ENCODE data around the gene BATF3. TPM values are rescaled to one million over a fixed set of nuclear protein-coding genes. Genes with fewer than 3 reads are reported as not detected.

The BATF3 gene, protein sequence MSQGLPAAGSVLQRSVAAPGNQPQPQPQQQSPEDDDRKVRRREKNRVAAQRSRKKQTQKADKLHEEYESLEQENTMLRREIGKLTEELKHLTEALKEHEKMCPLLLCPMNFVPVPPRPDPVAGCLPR
- 1 to 10 TPM in 1 of 4 donors, under 1 TPM in 2, not detected in 1; 0.74 to 2.1 (median 0.84) TPM for total RNA-seq

DNA sequence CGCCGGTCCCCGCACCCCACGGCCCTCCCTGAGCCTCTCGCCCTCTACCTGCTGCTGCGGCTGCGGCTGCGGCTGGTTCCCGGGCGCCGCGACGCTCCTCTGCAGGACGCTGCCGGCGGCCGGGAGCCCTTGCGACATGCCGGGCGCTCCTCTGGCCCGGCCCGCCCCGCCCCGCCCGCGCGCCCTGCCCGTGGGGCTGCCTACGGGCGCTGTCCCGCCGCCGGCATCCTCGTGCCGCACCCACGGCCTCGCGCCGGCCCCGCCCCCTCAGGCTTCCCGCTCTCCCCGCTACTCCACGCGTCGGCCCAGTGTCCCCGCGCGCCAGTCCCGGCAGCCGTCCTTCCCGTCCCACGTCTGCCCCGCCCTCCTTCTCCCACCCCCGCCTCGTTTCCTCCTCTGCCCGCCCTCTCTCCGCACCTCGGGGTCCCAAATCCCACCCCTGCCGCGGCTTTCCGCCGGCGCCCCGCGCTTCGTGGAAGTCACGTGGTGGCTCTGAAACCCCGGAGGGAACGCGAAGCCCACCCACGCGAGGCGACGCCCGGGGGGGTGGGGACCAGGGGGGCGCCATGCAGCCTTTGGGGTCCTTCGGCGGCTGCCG, at the start of gene BATF3:
TSS of gene BATF3 (minus strand) at position 216 of the 598 bp plus-strand sequence. CDS start at position 138, 78 bp downstream.
- TF ChIP-seq POLR2A (IDR thresholded peaks at IDR 0.05): no peak
- TF ChIP-seq, protein P1, sequence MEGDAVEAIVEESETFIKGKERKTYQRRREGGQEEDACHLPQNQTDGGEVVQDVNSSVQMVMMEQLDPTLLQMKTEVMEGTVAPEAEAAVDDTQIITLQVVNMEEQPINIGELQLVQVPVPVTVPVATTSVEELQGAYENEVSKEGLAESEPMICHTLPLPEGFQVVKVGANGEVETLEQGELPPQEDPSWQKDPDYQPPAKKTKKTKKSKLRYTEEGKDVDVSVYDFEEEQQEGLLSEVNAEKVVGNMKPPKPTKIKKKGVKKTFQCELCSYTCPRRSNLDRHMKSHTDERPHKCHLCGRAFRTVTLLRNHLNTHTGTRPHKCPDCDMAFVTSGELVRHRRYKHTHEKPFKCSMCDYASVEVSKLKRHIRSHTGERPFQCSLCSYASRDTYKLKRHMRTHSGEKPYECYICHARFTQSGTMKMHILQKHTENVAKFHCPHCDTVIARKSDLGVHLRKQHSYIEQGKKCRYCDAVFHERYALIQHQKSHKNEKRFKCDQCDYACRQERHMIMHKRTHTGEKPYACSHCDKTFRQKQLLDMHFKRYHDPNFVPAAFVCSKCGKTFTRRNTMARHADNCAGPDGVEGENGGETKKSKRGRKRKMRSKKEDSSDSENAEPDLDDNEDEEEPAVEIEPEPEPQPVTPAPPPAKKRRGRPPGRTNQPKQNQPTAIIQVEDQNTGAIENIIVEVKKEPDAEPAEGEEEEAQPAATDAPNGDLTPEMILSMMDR (IDR thresholded peaks at IDR 0.05): no peak
- DNase-seq (ENCODE audit: low spot score in 2 of 2): peak; percentile 18 to 87
- intact Hi-C loops (cut with DNase I; ENCODE audit: low total_unique reads): no loop called here
- 1% methylated on average over 25 to 35 of the region's 79 CpGs for WGBS, 2 donors
- peak within 1 kb of the TSS; percentile 34 for H3K4me3 ChIP-seq (ENCODE audit: low read depth, poor library complexity, severe bottlenecking)

DNA sequence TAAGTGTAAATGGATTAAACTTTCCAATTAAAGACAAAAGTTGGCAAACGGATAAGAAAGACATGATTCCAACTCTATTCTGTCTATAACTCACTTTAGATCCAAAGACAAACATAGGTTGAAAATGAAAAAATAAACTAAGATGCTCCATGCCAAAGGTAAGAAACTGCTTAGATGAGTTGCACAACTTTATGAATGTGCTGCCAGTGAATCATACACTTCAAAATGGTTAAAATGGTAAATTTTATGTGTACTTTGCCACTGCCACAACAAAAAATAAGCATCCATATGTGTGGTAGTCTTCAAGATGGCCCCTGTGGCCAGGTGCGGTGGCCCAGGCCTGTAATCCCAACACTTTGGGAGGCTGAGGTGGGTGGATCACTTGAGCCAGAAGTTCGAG, 46.9 kb upstream of the BATF3 start:
- intact Hi-C loops (cut with DNase I; ENCODE audit: low total_unique reads): no loop called here
- 97 to 99% methylated on average over 3 of the region's 3 CpGs for WGBS, 2 donors
- TF ChIP-seq, protein P1 (IDR thresholded peaks at IDR 0.05): no peak
- no peak for TF ChIP-seq POLR2A (IDR thresholded peaks at IDR 0.05)
- no peak for DNase-seq (ENCODE audit: low spot score in 2 of 2)
- H3K4me3 ChIP-seq (ENCODE audit: low read depth, poor library complexity, severe bottlenecking): no peak overlapping the region

DNA sequence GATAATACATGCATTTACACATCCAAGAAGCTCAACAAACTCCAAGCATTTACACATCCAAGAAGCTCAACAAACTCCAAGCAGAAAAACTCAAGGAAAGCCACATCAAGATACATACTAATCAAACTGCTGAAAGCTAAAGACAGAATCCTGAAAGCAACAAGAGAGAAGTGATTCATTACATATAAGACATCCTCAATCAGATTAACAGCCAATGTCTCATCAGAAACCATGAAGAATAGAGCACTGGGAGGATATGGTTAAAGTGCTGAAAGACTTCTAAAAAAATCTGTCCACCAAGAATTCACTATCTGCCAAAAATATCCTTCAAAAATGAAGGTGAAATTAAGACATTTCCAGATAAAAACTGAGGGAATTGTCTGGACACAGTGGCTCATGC, 45.7 kb upstream of the BATF3 start:
- H3K4me3 ChIP-seq (ENCODE audit: low read depth, poor library complexity, severe bottlenecking): no peak overlapping the region
- no peak for DNase-seq (ENCODE audit: low spot score in 2 of 2)
- intact Hi-C loops (cut with DNase I; ENCODE audit: low total_unique reads): no loop called here
- TF ChIP-seq, protein P1 (IDR thresholded peaks at IDR 0.05): no peak
- no peak for TF ChIP-seq POLR2A (IDR thresholded peaks at IDR 0.05)

DNA sequence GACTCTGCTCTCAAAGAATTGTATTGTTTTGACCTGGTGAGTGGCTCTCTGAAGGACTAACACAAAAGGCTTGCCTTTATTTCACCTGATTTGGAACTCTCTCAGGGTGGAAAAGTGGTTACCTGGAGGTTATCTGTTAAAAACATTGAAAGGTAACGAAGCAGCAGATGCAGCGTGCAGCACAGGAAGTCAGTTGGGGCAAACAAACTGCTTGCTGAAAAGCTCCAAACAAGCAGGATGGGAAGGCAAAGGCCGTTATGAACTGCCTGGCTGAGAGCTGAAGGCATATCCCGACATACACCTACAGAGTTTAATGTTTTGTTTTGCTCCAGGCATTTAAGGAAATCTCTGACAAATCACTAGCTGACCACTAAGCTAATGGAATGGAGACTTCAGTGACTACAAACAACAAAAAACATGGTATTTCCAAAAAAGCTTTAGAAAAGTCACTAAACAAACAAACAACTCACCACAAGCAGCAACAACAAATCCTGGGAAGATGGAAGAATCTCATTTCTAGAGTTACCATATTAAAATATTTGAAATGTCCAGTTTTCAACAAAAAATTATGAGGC, 44.3 kb upstream of the BATF3 start:
- intact Hi-C loops (cut with DNase I; ENCODE audit: low total_unique reads): no loop called here
- H3K4me3 ChIP-seq (ENCODE audit: low read depth, poor library complexity, severe bottlenecking): no peak overlapping the region
- DNase-seq (ENCODE audit: low spot score in 2 of 2): no peak
- TF ChIP-seq, protein P1 (IDR thresholded peaks at IDR 0.05): no peak
- no peak for TF ChIP-seq POLR2A (IDR thresholded peaks at IDR 0.05)
- 90 to 92% methylated on average over 4 of the region's 4 CpGs for WGBS, 2 donors

DNA sequence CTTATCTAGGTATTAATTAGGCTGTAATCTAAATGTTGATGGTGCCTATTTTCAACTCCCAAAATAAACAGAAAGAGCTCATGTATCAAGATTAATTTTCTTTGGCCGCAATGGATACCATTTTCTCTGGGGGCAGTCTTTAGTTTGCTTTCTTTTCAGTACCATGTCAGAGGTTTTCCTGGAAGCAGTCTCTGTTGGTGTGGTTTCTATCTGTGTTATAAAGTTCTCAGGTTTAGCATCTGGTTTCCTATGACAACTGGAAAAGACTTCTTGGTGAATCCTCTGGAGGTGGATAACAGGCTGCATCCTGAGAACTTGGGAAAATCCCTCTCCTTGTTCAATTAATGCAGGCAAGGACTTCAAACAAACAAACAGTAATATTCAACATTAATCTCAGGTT, 38.7 kb upstream of the BATF3 start:
- DNase-seq (ENCODE audit: low spot score in 2 of 2): no peak
- TF ChIP-seq, protein P1 (IDR thresholded peaks at IDR 0.05): no peak
- no peak for TF ChIP-seq POLR2A (IDR thresholded peaks at IDR 0.05)
- WGBS, 2 donors: 83 to 88% methylated on average over 1 of the region's 1 CpG
- intact Hi-C loops (cut with DNase I; ENCODE audit: low total_unique reads): no loop called here
- no peak overlapping the region for H3K4me3 ChIP-seq (ENCODE audit: low read depth, poor library complexity, severe bottlenecking)
